Heart right ventricle (tissue), 16 donors: Measurements from ENCODE around the gene TTR. TPM values are rescaled to one million over a fixed set of nuclear protein-coding genes. Genes with fewer than 3 reads are reported as not detected.

Experiments used
- ATAC-seq, 8 donors: fragments of 200-7000 bp; cut with Tn5 transposase; one replicate each; pipeline ENCODE4 v1.9.1; 2020; ENCODE audit warnings: mild to moderate bottlenecking in 8 of 8, moderate library complexity in 8 of 8, moderate number of reproducible peaks in 1 of 8
- DNase-seq, 2 donors: peaks; one replicate each; pipeline ENCODE4 v3.0.0-alpha.2; 2020
- H3K27ac ChIP-seq, 10 donors: fragments of 200-600 bp; sonication (generic) in 2 of 10; one replicate each; pipeline versions ENCODE4 v1.5.0 to v1.8.0; 2020 to 2022; ENCODE audit warnings: mild to moderate bottlenecking in 3 of 10
- H3K27me3 ChIP-seq, 7 donors: fragments of 200-600 bp; one replicate each; pipeline ENCODE4 v1.8.0; 2021 to 2022; ENCODE audit warnings: mild to moderate bottlenecking in 2 of 7
- H3K36me3 ChIP-seq, 9 donors: fragments of 200-600 bp; sonication (generic) in 1 of 9; one replicate each; pipeline versions ENCODE4 v1.5.0 to v1.8.0; 2020 to 2022; ENCODE audit warnings: mild to moderate bottlenecking in 2 of 9
- H3K4me1 ChIP-seq, 9 donors: fragments of 200-600 bp; sonication (generic) in 1 of 9; one replicate each; pipeline versions ENCODE4 v1.5.0 to v1.8.0; 2020 to 2022; ENCODE audit warnings: mild to moderate bottlenecking in 4 of 9
- H3K4me3 ChIP-seq, 10 donors: fragments of 200-600 bp; sonication (generic) in 2 of 10; one replicate each; pipeline versions ENCODE4 v1.5.0 to v1.8.0; 2020 to 2022; ENCODE audit warnings: mild to moderate bottlenecking in 7 of 10, moderate library complexity in 2 of 10
- H3K9me3 ChIP-seq, 11 donors: fragments of 200-600 bp in 10 of 11; sonication (generic) in 2 of 11; one replicate each; pipeline versions ENCODE4 v1.5.0 to v1.8.0; 2013 to 2022; ENCODE audit warnings: mild to moderate bottlenecking in 2 of 11, control low read depth in 1 of 11, moderate library complexity in 1 of 11
- WGBS, 2 donors: extraction: QIAGEN DNeasy Blood & Tissue Kit; methylation state at CpG; one replicate each; pipeline ENCODE4 v1.1.7; 2013; ENCODE audit warnings: inconsistent platforms in 1 of 2; 5-methylcytosine and 5-hydroxymethylcytosine counted together
- intact Hi-C, 10 donors: fragments of 100-400 bp; cut with DNase I; formaldehyde crosslinking; loops; one replicate each; pipeline versions ENCODE4 v1.11.1 to v1.14.2; 2022
- polyA plus RNA-seq, 2 donors: library from polyadenylated mRNA; stranded (reverse); fragments of 200-250 nt; gene quantifications; one replicate each; pipeline ENCODE4 v1.2.3, GENCODE V29; 2013
- total RNA-seq, 10 donors: library from RNA; stranded (reverse); fragmentation: NEBNext Ultra II Directional in 3 of 10; extraction: Animal tissue kit (Norgen Biotek cat#: 25700) in 3 of 10; gene quantifications; one replicate each; pipeline versions ENCODE4 v1.2.1 to v1.2.4, GENCODE V29; 2021 to 2023
- TF ChIP-seq, protein P1 (sequence below), 9 donors: fragments of 200-600 bp; sonication (generic) in 2 of 9; IDR thresholded peaks; one replicate each; pipeline versions ENCODE4 v1.5.0 to v1.8.0; 2021 to 2022; ENCODE audit warnings: antibody characterized with exemption in 9 of 9, mild to moderate bottlenecking in 5 of 9, moderate library complexity in 1 of 9
- donor health status: Arrhythmogenic right ventricular cardiomyopathy.
- donor health status: ischemic (EF 13 %, LVEDD 7.1; RV severe dilation, severe dysfunction).
- donor health status: healthy with polysubstance abuse.
- donor health status: DM: no; HTN: yes; CAD: no.
- donor health status: DM: no; HTN: no; CAD: no.
- donor health status: ischemic (EF 25% LVEDD 6.9; RV normal size, moderate dysfunction).
- donor health status: ischemic (EF 25% LVEDD 5.7; RV mildly dilated, moderate dysfunction).
- donor health status: healthy.
- donor health status: DM: yes; HTN: yes; CAD: no.
- donor health status: Ischemic cardiomyopathy.
- donor health status: ischemic (EF 35%, LVEDD 5.7; RV mildly dilated, moderate dysfunction).
- donor health status: nonischemic (EF 11% LVEDD 7.7; RV severe dilation, severe dysfunction).
- donor health status: DM: yes; HTN: yes; CAD: no.
- donor health status: PGD.
- donor health status: ischemic (EF 29% LVEDD 5.4; RV normal size, mild dysfunction).
- donor health status: nonischemic (EF 23%, LVEDD 6.1; RV moderate dilation, normal function).

Gene TTR
- total and polyA plus RNA-seq, 12 donors, result 0.46 to 1.6 TPM; not detected in 10

DNA sequence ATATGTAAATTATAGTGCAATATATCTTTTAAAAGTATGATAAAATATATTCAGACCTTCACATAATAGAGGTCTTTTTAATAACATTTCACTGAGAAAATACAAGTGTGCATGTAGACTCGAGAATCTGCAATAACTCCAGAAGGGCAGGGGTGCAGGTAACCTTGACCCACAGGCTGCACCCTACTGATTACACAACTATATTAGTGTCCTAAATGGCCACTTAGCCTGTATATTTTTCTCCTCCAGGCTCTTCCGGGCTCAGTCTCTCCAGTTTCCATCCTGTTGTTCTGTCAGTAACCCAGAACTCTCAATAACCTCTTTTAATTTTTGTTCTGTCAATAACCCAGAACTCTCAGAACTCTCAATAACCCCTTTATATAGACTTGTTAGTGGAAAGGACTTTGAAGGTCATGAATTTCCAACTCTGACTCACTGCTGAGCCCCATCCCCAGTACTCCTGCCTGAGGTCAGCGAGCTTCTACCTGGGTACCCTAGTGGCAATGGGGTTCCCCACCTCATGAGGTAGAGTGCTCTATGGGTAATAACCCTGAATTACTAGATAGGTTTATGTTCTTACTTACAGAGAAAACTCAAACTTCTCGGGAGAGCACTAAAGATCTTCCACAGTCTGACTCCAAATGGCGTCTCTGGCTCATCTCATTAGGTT lies 8.4 kb upstream of the TTR start:
- H3K4me1 ChIP-seq, result no peaks in the 10 kb centered on the region
- no peak for DNase-seq
- intact Hi-C loops, result no loop called here
- peaks cover 0 to 5% (median 0%) of the 10 kb centered on the region in 7 donors for H3K27me3 ChIP-seq
- H3K9me3 ChIP-seq, result no peaks in the 10 kb centered on the region
- H3K27ac ChIP-seq, result no peak overlapping the region
- no peak overlapping the region for H3K4me3 ChIP-seq
- no peak for ATAC-seq
- 92 to 93% methylated on average over 5 of the region's 5 CpGs for WGBS, 2 donors
- TF ChIP-seq, protein P1, sequence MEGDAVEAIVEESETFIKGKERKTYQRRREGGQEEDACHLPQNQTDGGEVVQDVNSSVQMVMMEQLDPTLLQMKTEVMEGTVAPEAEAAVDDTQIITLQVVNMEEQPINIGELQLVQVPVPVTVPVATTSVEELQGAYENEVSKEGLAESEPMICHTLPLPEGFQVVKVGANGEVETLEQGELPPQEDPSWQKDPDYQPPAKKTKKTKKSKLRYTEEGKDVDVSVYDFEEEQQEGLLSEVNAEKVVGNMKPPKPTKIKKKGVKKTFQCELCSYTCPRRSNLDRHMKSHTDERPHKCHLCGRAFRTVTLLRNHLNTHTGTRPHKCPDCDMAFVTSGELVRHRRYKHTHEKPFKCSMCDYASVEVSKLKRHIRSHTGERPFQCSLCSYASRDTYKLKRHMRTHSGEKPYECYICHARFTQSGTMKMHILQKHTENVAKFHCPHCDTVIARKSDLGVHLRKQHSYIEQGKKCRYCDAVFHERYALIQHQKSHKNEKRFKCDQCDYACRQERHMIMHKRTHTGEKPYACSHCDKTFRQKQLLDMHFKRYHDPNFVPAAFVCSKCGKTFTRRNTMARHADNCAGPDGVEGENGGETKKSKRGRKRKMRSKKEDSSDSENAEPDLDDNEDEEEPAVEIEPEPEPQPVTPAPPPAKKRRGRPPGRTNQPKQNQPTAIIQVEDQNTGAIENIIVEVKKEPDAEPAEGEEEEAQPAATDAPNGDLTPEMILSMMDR (IDR thresholded peaks at IDR 0.05), result no peak
- no peaks in the 10 kb centered on the region for H3K36me3 ChIP-seq

DNA sequence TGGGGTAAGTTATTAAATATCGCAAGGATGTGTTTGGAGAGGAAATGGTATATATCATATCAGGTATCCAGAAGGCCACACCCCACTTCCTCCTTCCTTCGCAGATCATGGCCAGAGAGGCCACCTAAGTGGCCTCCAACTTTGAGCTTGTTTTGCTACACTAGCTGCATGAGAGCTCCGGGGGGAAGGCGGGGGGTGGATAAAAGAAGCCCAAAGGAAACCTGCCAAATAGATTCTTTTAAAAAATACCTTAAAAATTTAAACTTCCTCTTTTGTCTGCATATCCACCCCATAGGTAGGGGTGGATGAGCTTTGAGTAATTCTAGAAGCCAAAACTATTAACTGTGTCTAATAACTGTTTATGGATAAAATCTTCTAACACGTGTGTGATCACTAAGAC lies 5.7 kb upstream of the TTR start:
- H3K4me1 ChIP-seq, result no peaks in the 10 kb centered on the region
- peaks cover 0 to 5% (median 0%) of the 10 kb centered on the region in 7 donors for H3K27me3 ChIP-seq
- no peak for DNase-seq
- no peak for ATAC-seq
- no peaks in the 10 kb centered on the region for H3K9me3 ChIP-seq
- H3K27ac ChIP-seq, result no peak overlapping the region
- H3K4me3 ChIP-seq, result no peak overlapping the region
- no peaks in the 10 kb centered on the region for H3K36me3 ChIP-seq
- 82 to 83% methylated on average over 5 of the region's 5 CpGs for WGBS, 2 donors
- TF ChIP-seq, protein P1 (IDR thresholded peaks at IDR 0.05), result no peak
- intact Hi-C loops, result no loop called here

DNA sequence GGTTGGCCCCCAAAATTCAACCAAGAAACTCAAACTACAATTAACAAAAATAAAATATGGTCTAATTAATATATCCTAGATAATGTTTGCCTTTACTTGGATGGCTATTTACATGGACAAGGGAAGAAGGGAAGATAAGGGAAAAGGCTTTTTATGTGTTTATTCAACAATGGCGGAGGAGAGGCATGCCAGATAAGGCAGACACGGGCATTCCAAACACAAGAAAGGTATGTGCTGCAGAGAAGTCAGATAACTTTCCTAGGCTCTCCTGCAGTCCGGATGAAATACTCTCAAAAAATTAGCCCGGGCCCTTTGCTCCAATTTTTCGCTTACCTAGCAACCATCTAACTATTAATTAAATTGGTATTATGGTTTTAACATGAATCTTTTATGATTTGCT lies 5.1 kb upstream of the TTR start:
- no peak for DNase-seq
- WGBS, 2 donors, result 64 to 69% methylated on average over 5 of the region's 5 CpGs
- ATAC-seq, result no peak
- Histone ChIP-seq H3K36me3 (no peaks in the 10 kb centered on the region), H3K27ac (no peak overlapping the region), H3K9me3 (no peaks in the 10 kb centered on the region), H3K27me3 (peaks cover 0 to 5% (median 0%) of the 10 kb centered on the region in 7 donors), H3K4me3 (no peak overlapping the region), H3K4me1 (no peaks in the 10 kb centered on the region)
- intact Hi-C loops, result no loop called here
- TF ChIP-seq, protein P1 (IDR thresholded peaks at IDR 0.05), result no peak

DNA sequence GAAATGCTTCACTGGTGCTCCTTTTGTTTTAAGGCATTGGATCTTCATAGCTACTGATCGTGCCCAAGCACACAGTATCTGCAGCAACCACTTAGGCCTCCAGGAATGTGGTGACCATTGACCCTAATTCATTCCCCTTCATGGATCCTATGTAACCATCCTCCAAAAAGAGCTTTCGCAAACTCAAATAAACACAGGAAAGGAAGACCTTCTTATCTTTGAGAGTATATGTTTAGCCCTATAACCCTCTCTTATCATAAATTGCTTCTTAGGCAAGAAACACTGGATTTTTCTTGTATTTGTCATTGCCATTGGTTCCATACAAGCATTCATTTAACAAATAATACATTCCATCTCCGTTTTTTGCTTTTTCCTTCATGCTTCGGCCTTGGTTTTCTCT lies 4.1 kb upstream of the TTR start:
- Histone ChIP-seq H3K27me3 (peaks cover 0 to 5% (median 0%) of the 10 kb centered on the region in 7 donors), H3K36me3 (no peaks in the 10 kb centered on the region), H3K9me3 (no peaks in the 10 kb centered on the region), H3K27ac (no peak overlapping the region), H3K4me1 (no peaks in the 10 kb centered on the region), H3K4me3 (no peak overlapping the region)
- intact Hi-C loops, result no loop called here
- ATAC-seq (no peak), DNase-seq (no peak)
- WGBS, 2 donors, result 68 to 82% methylated on average over 4 of the region's 4 CpGs
- TF ChIP-seq, protein P1 (IDR thresholded peaks at IDR 0.05), result no peak
